GM23338 (cell line): ENCODE data around the gene ABR.
"Not testable (repeated sequence)": the region's sequence is repeated elsewhere in the genome, so short reads cannot be mapped to it uniquely, and the experiment has no call there.

ENCODE experiments used
- CTCF ChIP-seq, 2 experiments: fragments of 200-600 bp in 1 of 2; sonication (generic) in 1 of 2; conservative IDR thresholded peaks; 2 replicates each; pipeline versions ENCODE4 v1.5.1 to v1.6.1; 2016 to 2017; ENCODE audit warnings: antibody characterized with exemption in 2 of 2, low read depth in 2 of 2, mild to moderate bottlenecking in 2 of 2, moderate library complexity in 1 of 2
- POLR2AphosphoS5 ChIP-seq: IDR thresholded peaks from 2 replicates; pipeline ENCODE4 v1.6.1; 2016; ENCODE audit warnings: antibody characterized with exemption, low read depth

GRCh38 chr17:1073963-1074625 lies 105.7 kb downstream of the ABR start:
- not testable (repeated sequence) for TF ChIP-seq CTCF (conservative IDR thresholded peaks at IDR 0.05; ENCODE audit: low read depth in 2 of 2); POLR2AphosphoS5
